ENCODE data around the gene PSPN.

PSPN gene

DNA sequence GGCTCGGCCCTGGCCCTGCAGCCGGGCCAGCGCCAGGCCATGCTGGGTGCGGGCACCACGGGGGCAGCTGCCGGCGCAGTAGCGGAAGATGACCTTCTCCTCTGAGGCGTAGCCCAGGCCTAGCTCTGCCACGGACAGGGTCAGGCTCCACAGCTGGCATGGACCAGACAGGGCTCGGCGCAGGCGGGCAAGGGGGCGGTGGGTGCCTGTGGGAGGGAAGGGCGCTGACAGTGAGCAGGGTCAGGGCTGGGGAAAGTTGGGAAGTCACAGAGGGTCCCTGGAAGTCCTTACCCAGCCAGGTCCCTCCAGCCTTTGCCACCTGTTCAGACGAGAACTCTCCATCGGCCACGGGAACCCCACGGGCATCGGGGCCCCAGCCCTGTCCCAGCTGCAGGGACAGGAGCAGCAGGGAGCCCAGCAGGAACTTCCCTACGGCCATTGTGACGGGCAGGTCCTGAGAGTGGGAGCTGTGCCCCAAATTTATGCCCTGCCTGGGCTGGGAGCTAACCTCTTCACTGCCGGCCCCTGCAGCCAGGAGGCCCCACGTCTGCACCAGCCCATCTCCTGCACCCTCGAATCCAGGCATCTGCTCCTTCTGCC, at the start of gene PSPN:
PSPN (minus strand) TSS at position 523 of the 600 bp plus-strand sequence; CDS start at position 439, 84 bp downstream.
- no peak for DNase-seq

DNA sequence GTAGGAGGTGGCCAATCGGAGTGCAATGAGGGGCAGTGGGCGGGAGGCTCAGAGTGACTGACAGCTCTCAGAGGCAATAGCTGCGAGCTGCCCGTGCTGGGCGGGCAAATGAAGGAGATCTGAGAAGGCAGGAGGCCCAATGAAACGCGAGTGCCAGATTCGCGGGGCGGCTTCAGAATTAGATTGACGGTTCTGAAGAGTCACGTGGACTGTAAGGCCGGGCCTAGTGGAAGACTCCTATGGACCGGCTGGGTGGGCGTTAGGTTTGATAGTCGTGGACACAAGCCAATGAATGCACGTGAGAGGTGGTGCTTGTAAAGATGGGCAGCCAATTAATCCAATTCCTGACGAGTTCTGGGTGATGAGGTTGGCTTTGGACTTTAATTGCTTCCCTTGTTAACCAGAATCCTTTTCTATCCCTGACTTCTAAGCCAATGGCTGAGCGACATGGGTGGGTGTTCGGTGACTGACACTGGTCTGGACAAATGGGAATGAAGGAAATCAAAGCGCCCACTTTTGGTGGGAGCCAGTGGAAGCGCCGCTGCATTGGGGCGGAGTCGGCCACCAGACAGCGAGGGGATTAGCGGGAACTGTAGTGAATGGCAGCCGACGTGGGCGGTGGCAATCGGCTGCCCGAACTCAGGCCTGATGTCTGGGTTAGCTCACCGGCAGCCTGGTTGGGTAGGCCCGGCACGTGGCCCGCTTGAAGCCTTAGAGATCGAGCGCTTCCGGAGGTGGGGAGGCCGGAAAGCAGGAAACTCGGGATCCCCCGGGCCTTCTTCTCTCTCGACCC, 49.4 kb upstream of the PSPN start:
- peak; percentile 100 for DNase-seq

DNA sequence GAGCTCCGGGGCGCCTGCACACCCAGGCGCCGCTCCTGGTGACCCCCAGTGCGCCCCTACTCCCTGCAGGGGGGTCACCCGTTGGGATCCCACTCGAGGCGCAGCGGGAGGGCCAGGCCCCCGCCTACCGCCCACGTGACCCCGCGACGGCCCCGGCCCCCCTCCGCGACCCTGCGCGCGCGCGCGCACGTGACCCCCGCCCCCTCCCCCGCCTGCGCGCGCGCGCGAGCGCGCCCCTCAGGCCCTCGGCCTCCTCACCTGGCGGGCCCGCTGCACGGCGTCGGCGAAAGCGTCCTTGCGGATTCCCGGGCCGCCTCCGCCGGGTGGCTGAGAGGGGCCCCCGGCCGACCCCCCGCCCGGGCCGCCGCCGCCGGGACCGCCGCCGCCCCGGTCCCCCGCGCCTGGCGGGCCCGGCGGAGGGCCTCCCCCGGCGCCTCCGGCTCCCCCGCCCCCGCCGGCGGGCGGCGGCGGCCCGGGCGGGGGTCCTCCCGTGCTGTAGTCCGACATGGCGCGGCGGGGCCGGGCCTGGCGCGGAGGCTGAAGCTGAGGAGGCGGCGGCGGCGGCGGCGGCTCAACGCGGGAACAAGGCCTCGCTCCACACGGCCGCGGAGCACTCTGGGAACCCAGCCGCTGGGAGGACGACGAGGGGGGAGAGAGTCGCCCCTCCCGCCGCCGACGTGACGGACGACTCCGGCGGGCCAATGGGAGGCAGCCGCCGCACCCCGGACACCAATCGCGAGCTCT, 48.6 kb upstream of the PSPN start, which contains the start of gene KHSRP:
KHSRP (minus strand) TSS at position 617 of the 744 bp plus-strand sequence; CDS start at position 507, 110 bp downstream.
- DNase-seq = no peak

DNA sequence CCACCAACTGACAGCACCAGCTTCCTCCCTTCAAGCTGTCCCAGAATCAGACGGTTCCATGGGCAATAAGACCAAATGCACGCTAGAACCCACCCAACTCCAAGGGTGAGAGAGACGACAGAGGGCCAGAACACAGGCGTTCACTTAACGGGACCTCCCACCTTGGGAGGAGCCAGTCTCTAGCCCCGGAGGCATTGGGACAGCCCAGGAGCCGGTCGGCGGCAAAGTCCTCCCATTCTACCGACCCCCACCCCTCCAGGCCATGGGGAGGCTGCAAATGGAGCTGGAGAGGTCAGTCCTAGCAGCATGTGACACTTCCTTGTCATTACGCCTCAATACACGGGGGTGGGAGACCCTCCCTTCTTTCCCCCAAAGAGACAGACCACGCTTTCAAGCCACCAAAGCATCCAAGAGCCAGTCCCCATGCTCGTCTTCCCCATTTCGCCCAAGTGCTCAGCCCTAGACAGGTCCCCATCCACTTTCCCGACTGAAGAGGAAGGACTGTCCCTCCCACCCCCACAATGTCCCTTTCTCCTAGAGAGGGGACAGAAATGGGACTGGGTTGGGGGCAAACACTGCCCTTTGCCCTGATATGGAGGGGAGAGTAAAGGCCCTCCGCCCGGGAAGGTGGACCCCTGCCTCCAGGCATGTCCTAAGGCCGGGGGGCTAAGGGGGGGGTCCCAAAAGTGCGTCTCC, 47.9 kb upstream of the PSPN start:
- DNase-seq = peak; percentile 29

DNA sequence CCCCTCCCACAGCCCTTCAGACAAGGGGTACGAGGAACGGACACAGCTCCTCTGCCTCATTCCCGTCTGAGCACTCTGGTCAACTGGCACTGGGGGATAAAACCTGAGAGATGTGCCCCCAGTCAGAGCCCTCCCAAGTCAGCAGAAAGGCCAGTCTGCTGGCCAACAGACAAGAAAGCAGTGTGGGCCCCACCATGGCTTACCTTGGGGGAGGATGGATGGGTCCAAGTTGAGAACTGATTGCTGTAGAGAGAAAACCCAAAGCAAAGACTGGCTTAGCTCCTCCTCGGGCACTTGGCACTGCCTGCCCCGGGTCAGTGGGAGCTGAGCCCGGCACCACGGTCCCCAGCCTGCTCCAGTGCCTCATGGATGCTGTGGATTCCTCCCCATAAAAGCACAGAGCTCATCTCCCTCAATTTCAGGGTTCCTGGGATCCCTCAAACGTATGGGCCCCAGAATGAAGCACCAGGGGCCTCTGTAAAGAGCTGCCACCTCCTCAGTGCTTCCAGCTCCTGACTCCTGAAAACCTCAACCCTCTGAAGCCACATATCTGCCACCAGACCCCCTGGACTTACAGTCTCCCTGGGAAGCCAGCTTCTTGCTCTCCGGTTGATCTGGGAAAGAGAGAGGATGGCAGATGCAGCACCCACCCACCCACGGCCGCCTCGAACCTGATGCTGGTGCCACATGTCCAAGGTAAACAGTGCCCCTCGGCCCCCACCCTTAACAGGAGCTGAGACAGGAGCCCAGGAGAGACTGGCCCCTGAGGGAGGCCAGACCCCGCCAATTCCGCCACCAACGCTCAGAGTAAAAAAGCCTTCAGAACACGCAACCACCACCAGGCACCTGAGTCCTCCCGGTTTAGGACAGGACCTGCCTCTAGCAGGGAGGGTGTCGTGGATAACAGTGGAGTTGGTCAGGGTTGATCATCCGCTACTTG, 45.6 kb upstream of the PSPN start:
- DNase-seq = no peak

- no peak for DNase-seq
Observed at GRCh38 chr19:6418562-6418932, 42.8 kb upstream of the PSPN start.

DNA sequence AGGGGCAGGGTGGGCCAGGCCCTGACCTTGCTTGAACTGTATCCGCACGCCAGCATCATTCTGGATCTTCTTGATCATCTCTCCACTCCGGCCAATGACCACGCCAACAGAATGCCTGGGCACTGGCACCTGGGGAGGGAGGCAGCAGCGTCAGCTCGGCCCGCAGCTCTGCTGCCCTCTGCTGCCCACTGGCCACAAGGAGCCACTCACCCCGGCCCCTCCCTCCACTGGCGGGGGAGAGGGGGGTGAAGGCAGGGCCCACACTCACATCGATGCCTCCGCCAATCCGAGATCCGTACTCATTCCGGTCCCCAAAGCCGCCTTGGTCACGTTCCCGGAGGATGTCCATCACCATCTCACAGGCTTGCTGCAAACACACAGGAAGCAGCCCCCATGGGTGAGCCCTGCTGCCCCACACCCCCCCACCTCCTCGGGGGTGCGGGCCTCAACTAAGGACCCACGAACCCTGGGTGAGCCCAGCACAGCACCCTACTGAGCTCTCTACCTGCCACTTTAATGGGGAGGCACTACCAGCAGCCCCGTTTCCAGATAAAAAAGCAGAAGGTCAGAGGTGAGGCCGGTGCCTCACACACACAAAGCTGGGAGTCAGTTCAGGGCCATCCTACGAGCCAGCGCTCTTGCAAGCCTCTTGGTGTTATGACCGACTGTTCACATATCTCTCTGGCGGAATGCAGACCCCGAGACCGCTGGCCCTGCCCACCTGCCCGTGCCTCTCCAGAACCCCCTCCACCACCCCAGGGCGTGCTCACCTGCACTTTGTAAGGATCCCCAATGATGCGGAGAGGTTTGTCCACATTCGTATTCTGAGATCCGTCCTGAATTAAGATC, 42.2 kb upstream of the PSPN start:
- DNase-seq = no peak

DNA sequence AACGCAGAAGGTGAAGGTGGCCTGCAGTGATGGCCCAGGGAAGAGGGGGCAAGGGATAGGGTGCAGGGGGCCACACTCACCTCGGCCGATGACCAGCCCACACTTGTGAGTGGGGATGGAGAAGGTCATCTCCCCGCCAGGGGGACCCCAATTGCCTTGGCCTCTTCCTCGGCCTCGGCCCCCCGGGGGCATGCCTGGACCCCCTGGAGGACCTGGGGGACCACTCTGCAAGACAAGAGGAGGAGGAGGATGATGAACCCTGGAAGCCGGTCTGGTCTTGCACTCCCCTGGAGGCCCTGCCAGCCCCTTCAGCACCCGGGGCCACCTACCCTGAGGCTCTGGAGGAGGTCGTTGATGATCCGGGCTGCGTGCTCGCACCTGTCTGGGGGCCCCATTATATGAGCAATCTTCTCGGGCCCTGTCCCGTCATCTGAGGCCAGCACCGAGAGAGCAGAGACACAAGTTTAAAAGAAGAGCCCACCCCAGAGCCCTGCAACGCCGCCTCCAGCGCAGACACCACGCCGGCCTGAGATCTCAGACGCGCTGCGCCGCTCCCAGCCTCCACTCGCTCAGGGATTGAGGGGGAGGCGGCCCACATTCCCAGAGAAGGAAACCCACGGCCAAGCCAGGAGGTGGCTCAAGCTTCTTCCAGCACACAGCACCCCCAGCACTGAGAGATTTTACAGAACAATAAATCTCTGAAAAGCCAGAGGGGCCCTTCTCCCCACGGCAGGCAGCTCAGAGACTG, 41.1 kb upstream of the PSPN start:
- no peak for DNase-seq

DNA sequence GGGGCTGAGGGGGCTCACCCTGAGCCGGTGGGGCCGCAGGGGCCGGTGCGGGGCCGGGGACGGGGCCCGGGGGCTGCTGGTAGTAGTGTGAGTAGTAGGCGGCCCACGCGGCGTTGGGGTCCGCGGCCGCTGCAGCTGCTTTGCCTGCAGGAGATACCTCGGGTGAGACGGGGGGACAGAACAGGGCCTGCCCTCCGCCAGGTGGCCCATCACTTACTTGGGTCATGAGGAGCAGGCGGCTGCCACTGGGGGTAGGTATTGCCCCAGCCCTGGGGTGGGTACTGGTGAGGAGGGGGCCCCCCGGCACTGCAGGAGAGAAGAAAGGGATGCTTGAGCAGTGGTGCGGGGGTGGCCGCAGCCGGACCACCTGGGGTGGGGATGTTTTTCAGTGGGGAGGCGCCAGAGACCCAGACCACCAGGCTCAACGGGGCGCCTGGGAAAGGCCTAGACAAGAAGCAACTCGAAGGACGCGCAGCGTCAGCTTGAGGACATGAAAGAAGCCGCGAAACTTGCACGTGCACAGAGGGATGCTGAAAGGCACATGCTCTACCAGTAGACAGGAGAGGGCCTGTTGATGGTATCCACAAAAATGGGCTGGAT, 40.0 kb upstream of the PSPN start:
- DNase-seq = no peak

DNA sequence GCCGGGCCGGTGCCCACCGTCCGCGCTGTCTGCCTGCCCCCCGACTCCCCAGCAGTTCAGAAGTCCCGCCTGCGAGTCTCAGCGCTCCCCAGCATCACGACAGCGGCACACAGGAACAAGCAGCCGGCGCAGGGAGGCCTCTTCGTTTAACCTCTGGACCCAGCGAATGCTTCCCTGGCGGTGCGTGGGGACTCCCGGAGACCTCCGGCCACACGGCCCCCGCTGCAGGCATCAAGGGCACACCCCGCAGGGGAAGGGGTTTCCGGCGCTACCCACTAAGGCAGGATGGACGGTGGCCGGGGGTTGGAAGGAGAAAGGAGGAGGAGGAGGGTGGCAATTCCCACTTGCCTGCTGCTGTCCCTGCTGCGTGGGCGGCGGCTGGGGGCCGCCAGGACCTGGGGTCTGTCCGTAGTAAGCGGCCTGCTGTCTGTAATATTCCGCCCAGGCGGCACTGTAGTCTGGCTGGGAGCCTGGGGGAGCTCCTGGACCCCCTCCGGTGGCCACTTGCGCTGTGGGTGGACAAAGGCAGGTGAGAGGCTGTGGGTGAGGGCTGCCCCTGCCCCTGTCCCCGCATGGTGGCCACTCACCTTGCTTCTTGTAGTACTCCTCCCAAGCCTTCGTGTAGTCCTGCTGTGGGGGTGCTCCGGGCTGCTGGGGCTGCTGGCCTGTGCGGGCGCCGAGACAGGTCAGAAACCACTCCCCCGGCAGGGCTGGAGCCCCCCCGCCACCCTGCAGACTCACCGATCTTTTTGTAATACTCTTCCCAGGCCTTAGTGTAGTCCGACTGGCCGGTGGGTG, 39.3 kb upstream of the PSPN start:
- no peak for DNase-seq

DNA sequence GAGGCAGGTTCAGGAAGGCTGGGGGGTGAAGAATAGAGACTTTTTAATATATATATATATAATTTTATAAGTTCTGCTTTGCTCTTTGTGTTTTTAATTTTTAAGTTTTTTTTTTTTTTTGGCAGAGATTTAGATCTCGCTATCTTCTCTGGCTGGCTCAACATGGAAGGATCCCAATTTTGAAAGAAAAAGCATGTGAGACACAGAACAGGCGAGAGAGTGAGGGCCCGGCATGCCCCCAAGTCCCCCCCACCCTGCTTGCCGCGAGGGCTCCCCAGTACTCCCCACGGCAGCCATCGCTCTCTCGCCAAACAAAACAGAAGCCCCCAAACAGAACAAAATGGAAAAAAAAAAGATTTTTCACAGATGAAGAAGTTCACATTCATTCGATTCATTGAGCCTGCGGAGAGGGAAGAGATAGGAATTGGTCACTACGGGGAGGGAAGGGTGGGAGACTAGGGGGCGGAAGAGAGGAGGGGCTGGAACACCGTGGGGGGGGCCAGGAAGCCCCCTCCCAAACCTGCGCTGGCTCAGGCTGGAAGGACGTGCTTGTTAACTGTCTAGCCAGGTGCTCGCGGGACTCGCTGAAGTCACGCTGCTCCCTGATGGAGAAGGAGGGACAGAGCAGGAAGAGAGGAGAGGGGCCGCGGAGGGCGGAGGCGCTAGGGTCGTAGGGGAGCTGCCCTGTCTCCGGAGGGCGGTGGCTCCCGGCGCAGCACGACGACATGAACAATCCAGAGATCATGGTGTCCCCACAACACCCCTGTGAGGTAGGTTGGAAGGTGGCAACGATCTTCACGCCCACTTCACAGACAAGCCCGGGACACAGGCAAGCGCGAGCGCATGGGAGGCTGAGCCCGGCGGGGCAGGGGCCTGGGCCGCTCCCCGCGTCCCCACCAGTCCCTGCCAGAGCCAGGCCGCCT, 38.2 kb upstream of the PSPN start:
- DNase-seq = no peak

DNA sequence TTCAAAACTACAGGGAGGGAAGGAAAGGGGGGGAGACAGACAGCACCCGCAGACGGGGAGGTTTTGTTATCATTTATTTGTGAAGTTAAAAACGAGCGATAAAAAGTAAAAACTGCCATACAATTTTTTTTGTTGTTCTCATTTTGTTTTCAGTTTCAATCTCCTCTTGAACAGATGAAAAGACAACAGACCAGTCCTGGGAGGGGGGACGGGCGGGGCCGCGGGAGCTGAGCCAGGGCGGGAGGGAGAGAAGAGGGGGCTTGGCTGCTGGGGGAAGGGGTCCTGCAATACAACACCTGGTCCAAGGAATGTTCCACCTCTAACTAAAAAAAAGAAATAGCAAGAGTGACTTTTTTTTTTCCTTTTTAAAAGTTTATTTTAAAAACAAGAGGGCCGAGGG, 37.6 kb upstream of the PSPN start:
- no peak for DNase-seq

- no peak for DNase-seq
Observed at GRCh38 chr19:6412447-6413091, 36.8 kb upstream of the PSPN start.

- no peak for DNase-seq
Observed at GRCh38 chr19:6412061-6412446, 36.3 kb upstream of the PSPN start.

DNA sequence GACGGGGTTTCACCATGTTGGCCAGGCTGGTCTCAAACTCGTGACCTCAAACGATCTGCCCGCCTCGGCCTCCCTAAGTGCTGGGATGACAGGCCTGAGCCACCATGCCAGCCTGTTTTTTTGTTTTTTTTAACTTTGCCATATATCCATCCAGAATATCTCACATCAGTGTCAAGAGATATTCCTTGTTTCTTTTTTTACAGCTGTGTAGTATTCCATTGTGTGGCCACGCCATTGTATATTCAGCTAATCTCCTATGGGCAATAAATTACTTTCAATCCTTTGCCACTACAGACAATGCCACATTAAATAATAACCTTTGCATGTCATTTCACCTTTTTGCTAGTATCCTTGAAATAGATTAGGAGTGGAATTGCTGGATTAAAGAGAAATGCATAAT, 33.6 kb upstream of the PSPN start:
- no peak for DNase-seq

DNA sequence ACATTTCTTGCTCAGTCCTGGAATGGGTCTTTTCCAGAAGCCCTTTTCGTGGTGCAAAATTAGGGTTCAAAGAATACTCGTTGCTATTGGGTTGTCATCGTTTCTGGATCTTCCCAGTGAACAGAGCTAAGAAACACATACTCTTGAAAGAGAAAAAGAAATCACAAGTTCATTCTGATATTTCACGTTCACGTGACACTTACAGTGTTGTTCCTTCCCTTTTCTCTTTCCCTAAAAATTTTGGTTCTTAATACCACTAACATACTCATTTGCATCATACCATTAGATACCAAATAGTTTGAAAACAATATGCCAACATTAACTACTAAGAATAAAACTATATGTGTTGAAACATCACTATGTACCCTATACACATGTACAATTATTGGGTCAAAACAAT, 30.7 kb upstream of the PSPN start:
- no peak for DNase-seq

DNA sequence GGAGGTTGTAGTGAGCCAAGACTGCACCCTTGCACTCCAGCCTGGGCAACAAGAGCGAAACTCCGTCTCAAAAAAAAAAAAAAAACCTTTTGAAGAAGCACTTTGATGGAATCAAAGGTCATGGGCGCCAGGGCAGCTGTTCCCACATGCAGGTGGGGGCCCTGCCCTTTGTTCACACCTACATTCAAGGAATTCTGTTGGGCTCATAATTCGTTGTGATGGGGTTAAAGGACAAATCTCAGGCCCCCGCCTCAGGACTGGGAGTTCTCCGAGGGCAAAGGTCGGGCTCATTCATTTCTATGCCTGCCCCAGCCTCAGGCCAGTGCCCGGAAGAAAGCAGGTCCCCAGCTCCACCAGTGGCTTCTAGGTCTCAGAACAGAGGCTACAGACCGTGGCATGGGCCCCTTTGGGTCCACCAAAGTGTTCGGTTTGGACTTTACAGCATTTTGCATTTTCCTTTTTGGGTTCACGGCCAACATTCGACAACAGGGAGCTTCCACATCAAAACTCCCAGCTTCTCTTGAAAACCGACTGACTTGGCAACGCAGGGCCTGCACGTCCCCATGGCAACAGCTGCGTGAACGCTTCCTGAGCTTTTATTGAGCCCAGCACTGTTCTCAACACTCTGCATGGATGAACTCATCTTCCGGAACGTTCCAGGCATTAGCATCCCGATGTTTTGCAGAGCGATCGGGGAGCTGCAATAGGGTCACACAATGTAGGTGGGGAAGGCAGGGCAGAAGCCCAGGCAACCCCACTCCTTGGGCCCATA, 27.3 kb upstream of the PSPN start:
- peak; percentile 71 for DNase-seq

Measured in fibroblast of skin of right quadriceps (primary cell).